Measurements from ENCODE around the gene R3HCC1L.

R3HCC1L gene

DNA sequence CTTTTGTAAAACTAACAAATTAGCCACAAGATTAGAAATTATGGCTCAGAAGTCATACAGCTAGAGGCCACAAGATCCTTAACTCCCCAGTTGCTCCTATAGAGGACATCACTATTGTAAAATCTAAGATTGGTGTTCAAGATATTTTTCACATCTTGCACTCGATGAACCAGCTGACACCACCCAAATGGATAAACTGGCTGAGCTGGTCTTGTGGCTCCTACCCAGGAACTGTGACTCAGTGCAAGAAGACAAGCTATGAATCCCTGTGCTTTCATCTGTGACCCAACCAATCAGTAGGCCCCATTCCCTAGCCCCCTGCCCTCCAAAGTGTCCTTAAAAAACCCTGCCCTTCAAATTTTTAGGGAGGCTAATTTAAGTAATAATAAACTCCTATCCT lies 27.9 kb upstream of the R3HCC1L start:
- DNase-seq (ENCODE audit: low spot score) = no peak
- TF ChIP-seq, protein P1, sequence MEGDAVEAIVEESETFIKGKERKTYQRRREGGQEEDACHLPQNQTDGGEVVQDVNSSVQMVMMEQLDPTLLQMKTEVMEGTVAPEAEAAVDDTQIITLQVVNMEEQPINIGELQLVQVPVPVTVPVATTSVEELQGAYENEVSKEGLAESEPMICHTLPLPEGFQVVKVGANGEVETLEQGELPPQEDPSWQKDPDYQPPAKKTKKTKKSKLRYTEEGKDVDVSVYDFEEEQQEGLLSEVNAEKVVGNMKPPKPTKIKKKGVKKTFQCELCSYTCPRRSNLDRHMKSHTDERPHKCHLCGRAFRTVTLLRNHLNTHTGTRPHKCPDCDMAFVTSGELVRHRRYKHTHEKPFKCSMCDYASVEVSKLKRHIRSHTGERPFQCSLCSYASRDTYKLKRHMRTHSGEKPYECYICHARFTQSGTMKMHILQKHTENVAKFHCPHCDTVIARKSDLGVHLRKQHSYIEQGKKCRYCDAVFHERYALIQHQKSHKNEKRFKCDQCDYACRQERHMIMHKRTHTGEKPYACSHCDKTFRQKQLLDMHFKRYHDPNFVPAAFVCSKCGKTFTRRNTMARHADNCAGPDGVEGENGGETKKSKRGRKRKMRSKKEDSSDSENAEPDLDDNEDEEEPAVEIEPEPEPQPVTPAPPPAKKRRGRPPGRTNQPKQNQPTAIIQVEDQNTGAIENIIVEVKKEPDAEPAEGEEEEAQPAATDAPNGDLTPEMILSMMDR (IDR thresholded peaks at IDR 0.05; ENCODE audit: extremely low read depth, insufficient read depth, missing control alignments) = no peak
- in situ Hi-C loops (cut with MboI; ENCODE audit: low pct_unique_long_range_greater_than_20kb, low sequenced_read_pairs, unreplicated experiment) = no loop called here

DNA sequence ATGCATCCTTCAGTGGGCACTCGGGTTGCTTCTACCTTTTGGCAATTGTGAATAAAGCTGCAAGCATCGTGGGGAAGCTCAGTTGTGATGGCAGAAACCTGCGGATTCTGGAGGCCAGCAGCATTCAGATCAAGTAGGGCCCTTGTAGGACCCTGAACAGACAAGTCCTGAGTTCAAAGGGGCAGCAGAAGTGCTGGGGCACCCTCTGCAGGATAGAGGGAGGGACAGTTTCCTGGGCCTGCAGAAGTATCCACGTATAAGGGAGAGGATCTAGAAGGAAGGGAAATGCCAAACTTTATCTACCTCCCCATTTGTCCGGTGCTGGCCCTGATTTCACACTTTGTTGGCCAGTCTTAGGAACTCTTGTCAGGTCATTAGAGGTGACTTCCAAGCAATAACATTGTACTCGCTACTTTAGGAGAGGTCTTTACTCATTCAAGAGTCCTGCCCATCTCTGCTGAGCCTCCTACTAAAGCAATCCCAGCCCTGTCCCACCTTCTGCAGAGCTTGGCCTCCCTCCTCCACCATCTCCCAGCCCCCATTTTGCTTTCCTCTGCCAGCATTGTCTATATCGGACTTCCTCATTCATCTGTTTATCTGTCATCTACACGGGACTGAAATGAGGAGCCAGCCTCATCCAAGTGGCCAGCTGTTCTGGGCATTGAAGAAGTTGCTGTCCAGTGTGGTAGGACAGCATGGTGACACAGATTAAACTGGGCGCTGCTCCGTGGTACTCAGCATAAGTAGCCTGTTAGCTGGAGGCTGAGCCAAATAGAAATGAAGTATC lies 26.6 kb upstream of the R3HCC1L start:
- in situ Hi-C loops (cut with MboI; ENCODE audit: low pct_unique_long_range_greater_than_20kb, low sequenced_read_pairs, unreplicated experiment) = no loop called here
- TF ChIP-seq, protein P1 (IDR thresholded peaks at IDR 0.05; ENCODE audit: extremely low read depth, insufficient read depth, missing control alignments) = no peak
- DNase-seq (ENCODE audit: low spot score) = no peak

DNA sequence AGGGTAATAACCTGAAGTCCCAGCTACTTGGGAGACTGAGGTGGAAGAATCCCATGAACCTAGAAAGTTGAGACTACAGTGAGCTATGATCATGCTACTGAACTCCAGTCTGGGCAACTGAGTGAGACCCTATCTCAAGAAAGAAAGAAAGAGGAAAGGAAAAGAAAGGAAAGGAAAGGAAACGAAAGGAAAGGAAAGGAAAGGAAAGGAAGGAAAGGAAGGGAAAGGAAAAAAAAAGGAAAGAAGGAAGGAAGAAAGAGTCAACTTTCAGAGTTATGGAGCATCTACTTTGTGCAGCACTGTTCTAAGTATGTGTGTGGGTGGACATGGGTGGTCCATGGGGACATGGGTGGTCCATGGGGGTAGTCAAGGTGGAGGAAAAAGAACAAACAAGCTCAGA lies 24.1 kb upstream of the R3HCC1L start:
- in situ Hi-C loops (cut with MboI; ENCODE audit: low pct_unique_long_range_greater_than_20kb, low sequenced_read_pairs, unreplicated experiment) = no loop called here
- DNase-seq (ENCODE audit: low spot score) = no peak
- TF ChIP-seq, protein P1 (IDR thresholded peaks at IDR 0.05; ENCODE audit: extremely low read depth, insufficient read depth, missing control alignments) = no peak

DNA sequence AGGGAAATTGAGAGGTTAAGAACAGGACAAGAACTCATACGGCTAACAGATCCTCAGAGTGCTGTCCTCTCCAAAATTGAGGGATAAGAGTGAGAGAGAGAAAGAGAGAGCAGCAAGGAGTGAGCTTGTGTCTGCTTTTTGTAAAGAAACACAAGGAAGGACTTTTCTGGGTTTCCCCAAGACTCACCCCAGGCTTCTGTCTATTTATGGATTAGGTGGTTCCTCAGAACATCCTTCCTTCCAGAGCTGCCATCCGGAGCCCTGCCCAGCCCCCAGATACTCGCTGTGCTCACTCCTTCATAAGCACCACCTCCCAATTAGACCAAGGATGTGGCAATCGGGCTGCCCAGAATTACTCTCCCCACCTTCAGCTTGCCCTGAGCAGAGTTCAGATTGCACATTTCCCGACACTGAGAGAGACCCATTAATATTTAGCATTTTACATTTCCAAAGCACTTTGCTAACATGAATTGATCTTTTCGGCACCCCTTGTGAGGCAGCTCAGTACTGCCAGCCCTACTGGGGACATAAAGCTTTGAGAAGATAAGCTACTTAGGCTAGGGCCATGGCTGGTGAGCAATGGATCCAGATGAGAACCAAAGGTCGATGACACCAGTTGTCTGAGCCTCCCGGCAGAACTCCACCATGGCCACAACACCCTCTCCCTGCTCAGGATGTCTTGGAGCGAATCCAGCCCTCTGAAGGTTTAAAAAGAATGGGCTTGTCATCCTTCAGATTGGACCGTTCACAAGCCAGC lies 19.2 kb upstream of the R3HCC1L start:
- TF ChIP-seq, protein P1 (IDR thresholded peaks at IDR 0.05; ENCODE audit: extremely low read depth, insufficient read depth, missing control alignments) = no peak
- in situ Hi-C loops (cut with MboI; ENCODE audit: low pct_unique_long_range_greater_than_20kb, low sequenced_read_pairs, unreplicated experiment) = no loop called here
- DNase-seq (ENCODE audit: low spot score) = no peak

DNA sequence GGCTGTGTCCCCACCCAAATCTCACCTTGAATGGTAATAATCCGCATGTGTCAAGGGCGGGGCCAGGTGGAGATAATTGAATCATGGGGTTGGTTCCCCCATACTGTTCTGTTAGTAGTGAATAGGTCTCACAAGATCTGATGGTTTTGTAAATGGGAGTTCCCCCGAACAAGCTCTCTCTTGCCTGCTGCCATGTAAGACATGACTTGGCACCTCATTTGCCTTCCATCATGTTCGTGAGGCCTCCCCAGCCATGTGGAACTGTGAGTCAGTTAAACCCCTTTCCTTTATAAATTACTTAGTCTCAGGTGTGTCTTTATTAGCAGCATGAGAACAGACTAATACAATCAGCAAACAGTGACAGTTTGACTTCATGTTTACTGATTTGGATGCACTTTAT lies 14.6 kb upstream of the R3HCC1L start:
- no peak for DNase-seq (ENCODE audit: low spot score)
- TF ChIP-seq, protein P1 (IDR thresholded peaks at IDR 0.05; ENCODE audit: extremely low read depth, insufficient read depth, missing control alignments) = no peak
- in situ Hi-C loops (cut with MboI; ENCODE audit: low pct_unique_long_range_greater_than_20kb, low sequenced_read_pairs, unreplicated experiment) = no loop called here

DNA sequence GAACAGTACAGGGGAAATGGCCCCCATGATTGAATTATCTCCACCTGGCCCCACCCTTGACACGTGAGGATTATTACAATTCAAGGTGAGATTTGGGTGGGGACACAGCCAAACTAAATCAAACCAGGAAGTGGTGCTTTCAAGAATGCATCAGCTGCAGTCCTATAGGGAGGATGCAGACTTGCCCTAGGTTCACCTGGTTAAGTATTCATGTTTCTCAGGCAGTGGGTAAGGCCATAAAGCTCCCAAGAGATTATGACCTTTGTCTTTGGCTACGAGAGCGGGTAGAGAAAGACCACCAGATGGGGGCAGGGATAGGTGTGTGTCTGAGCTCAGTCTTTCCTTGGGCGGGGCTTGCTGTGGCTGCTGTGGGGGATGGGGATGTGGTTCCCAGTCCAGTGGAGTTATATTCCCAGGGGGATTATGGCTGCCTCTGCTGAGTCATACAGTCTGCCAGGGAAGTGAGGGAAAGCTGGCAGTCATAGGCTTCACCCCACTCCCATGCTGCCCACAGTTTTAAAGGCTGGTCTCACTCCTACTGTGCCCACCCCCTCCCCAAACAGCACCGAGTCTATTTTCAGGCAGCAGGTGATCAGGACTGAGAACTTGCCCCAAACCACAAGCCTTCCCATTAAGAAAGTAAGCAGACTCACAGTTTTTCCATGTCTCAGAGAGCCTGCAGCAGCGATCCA lies 8.4 kb upstream of the R3HCC1L start:
- in situ Hi-C loops (cut with MboI; ENCODE audit: low pct_unique_long_range_greater_than_20kb, low sequenced_read_pairs, unreplicated experiment) = no loop called here
- no peak for DNase-seq (ENCODE audit: low spot score)
- TF ChIP-seq, protein P1 (IDR thresholded peaks at IDR 0.05; ENCODE audit: extremely low read depth, insufficient read depth, missing control alignments) = no peak

All from GM13977 (cell line).